ENCODE results near the gene CHRNA5.
"Not testable (repeated sequence)": the region's sequence is repeated elsewhere in the genome, so short reads cannot be mapped to it uniquely, and the experiment has no call there.

CHRNA5 gene

GRCh38 chr15:78603467-78603866 is 38.1 kb downstream of the CHRNA5 start:
- Histone ChIP-seq H3K27me3 (ENCODE audit: insufficient read depth, low read depth) (no peaks in the 10 kb centered on the region), H3K36me3 (ENCODE audit: insufficient read depth) (no peaks in the 10 kb centered on the region), H4K20me1 (ENCODE audit: insufficient read depth) (no peaks in the 10 kb centered on the region), H3K4me2 (no peak overlapping the region), H3K79me2 (ENCODE audit: insufficient read depth, low read depth) (no peaks in the 10 kb centered on the region), H2AFZ (ENCODE audit: low read depth) (no peak overlapping the region), H3K9ac (no peak overlapping the region), H3K27ac (no peak overlapping the region), H3K4me3 (IDR thresholded peaks at IDR 0.05; ENCODE audit: insufficient read depth, low read depth, low read length) (no peak overlapping the region), H3K4me1 (ENCODE audit: low read depth, poor library complexity, severe bottlenecking) (no peaks in the 10 kb centered on the region)
- TF ChIP-seq, protein P1, sequence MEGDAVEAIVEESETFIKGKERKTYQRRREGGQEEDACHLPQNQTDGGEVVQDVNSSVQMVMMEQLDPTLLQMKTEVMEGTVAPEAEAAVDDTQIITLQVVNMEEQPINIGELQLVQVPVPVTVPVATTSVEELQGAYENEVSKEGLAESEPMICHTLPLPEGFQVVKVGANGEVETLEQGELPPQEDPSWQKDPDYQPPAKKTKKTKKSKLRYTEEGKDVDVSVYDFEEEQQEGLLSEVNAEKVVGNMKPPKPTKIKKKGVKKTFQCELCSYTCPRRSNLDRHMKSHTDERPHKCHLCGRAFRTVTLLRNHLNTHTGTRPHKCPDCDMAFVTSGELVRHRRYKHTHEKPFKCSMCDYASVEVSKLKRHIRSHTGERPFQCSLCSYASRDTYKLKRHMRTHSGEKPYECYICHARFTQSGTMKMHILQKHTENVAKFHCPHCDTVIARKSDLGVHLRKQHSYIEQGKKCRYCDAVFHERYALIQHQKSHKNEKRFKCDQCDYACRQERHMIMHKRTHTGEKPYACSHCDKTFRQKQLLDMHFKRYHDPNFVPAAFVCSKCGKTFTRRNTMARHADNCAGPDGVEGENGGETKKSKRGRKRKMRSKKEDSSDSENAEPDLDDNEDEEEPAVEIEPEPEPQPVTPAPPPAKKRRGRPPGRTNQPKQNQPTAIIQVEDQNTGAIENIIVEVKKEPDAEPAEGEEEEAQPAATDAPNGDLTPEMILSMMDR (conservative IDR thresholded peaks at IDR 0.05; ENCODE audit: low read depth, low read length): no peak

DNA sequence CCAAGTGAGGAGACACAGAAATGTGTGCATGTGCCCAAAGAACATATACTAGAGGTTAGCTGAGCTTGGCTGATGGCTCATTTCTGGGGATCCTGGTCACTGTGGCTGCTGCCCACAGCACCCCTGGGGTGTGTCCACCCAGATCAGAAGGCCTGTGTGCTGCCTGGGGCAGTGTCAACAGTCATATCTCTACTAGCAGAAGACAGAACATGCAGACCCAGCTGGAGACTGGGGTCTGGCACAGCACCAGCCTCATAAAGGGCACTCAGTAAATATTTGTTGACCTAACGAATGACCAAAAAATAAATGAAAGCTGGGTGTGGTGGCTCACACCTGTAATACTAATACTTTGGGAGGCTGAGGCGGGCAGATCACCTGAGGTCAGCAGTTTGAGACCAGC is 39.1 kb downstream of the CHRNA5 start:
- no peaks in the 10 kb centered on the region for H3K79me2 ChIP-seq (ENCODE audit: insufficient read depth, low read depth)
- TF ChIP-seq, protein P1 (conservative IDR thresholded peaks at IDR 0.05; ENCODE audit: low read depth, low read length): no peak

DNA sequence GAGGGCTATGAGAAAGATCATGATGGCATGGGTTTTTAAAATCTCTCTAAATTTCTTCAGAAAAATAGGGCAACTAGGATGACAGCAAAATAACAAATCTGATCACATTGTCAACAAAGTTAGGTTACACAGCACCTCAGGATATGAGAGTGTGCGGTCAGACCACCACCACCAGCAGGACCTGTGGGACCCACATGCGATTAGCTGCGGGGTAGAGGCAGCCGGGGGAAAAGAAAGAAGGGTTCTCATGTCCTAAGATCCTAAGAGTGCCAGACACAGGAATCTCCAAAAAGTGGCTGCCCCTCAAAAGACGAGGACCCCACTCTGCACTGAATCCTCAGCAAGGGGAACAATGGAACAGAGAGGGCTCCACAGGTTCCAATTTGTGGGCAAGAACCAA is 39.9 kb downstream of the CHRNA5 start:
- Histone ChIP-seq H3K27ac (no peak overlapping the region), H3K27me3 (ENCODE audit: insufficient read depth, low read depth) (no peaks in the 10 kb centered on the region)
- TF ChIP-seq, protein P1 (conservative IDR thresholded peaks at IDR 0.05; ENCODE audit: low read depth, low read length): no peak

More for the DNA sequence above, 39.1 kb downstream of the CHRNA5 start:
- no peak overlapping the region for H3K4me2 ChIP-seq
- H4K20me1 ChIP-seq (ENCODE audit: insufficient read depth): no peaks in the 10 kb centered on the region
- H3K4me3 ChIP-seq (IDR thresholded peaks at IDR 0.05; ENCODE audit: insufficient read depth, low read depth, low read length): no peak overlapping the region
- H3K9ac ChIP-seq: no peak overlapping the region
- no peaks in the 10 kb centered on the region for H3K27me3 ChIP-seq (ENCODE audit: insufficient read depth, low read depth)
- H3K4me1 ChIP-seq (ENCODE audit: low read depth, poor library complexity, severe bottlenecking): no peaks in the 10 kb centered on the region
- H3K27ac ChIP-seq: no peak overlapping the region
- H3K36me3 ChIP-seq (ENCODE audit: insufficient read depth): no peaks in the 10 kb centered on the region
- H2AFZ ChIP-seq (ENCODE audit: low read depth): no peak overlapping the region

GRCh38 chr15:78605680-78606079 is 40.4 kb downstream of the CHRNA5 start:
- H2AFZ ChIP-seq (ENCODE audit: low read depth): no peak overlapping the region
- H3K4me1 ChIP-seq (ENCODE audit: low read depth, poor library complexity, severe bottlenecking): no peaks in the 10 kb centered on the region
- H4K20me1 ChIP-seq (ENCODE audit: insufficient read depth): no peaks in the 10 kb centered on the region
- TF ChIP-seq, protein P1 (conservative IDR thresholded peaks at IDR 0.05; ENCODE audit: low read depth, low read length): no peak
- H3K27ac ChIP-seq: no peak overlapping the region
- H3K27me3 ChIP-seq (ENCODE audit: insufficient read depth, low read depth): no peaks in the 10 kb centered on the region
- H3K9ac ChIP-seq: no peak overlapping the region
- H3K36me3 ChIP-seq (ENCODE audit: insufficient read depth): no peaks in the 10 kb centered on the region
- H3K79me2 ChIP-seq (ENCODE audit: insufficient read depth, low read depth): no peaks in the 10 kb centered on the region
- H3K4me3 ChIP-seq (IDR thresholded peaks at IDR 0.05; ENCODE audit: insufficient read depth, low read depth, low read length): no peak overlapping the region
- no peak overlapping the region for H3K4me2 ChIP-seq

More for the DNA sequence above, 39.9 kb downstream of the CHRNA5 start:
- Histone ChIP-seq H3K79me2 (ENCODE audit: insufficient read depth, low read depth) (no peaks in the 10 kb centered on the region), H3K4me3 (IDR thresholded peaks at IDR 0.05; ENCODE audit: insufficient read depth, low read depth, low read length) (no peak overlapping the region), H3K4me2 (no peak overlapping the region), H3K36me3 (ENCODE audit: insufficient read depth) (no peaks in the 10 kb centered on the region), H2AFZ (ENCODE audit: low read depth) (no peak overlapping the region), H4K20me1 (ENCODE audit: insufficient read depth) (no peaks in the 10 kb centered on the region), H3K4me1 (ENCODE audit: low read depth, poor library complexity, severe bottlenecking) (no peaks in the 10 kb centered on the region), H3K9ac (no peak overlapping the region)

- not testable (repeated sequence) for H3K4me1 ChIP-seq (ENCODE audit: low read depth, poor library complexity, severe bottlenecking); H3K9ac ChIP-seq; H3K4me3 ChIP-seq (IDR thresholded peaks at IDR 0.05; ENCODE audit: insufficient read depth, low read depth, low read length); H3K27ac ChIP-seq; H3K36me3 ChIP-seq (ENCODE audit: insufficient read depth); H3K4me2 ChIP-seq; H2AFZ ChIP-seq (ENCODE audit: low read depth); H3K27me3 ChIP-seq (ENCODE audit: insufficient read depth, low read depth); H3K79me2 ChIP-seq (ENCODE audit: insufficient read depth, low read depth); H4K20me1 ChIP-seq (ENCODE audit: insufficient read depth)
Observed at GRCh38 chr15:78609551-78609950, 44.2 kb downstream of the CHRNA5 start.

Measured in KMS-11 (cell line).